ENCODE data around the gene DDA1. TPM values are rescaled to one million over a fixed set of nuclear protein-coding genes. Genes with fewer than 3 reads are reported as not detected.

Gene DDA1
- total and polyA plus RNA-seq, 10 of the 15 experiments (the other 5 are each of a cell fraction or from before 2014, with no cell fraction given) = 0.76 to 71.0 (median 39.4) TPM

DNA sequence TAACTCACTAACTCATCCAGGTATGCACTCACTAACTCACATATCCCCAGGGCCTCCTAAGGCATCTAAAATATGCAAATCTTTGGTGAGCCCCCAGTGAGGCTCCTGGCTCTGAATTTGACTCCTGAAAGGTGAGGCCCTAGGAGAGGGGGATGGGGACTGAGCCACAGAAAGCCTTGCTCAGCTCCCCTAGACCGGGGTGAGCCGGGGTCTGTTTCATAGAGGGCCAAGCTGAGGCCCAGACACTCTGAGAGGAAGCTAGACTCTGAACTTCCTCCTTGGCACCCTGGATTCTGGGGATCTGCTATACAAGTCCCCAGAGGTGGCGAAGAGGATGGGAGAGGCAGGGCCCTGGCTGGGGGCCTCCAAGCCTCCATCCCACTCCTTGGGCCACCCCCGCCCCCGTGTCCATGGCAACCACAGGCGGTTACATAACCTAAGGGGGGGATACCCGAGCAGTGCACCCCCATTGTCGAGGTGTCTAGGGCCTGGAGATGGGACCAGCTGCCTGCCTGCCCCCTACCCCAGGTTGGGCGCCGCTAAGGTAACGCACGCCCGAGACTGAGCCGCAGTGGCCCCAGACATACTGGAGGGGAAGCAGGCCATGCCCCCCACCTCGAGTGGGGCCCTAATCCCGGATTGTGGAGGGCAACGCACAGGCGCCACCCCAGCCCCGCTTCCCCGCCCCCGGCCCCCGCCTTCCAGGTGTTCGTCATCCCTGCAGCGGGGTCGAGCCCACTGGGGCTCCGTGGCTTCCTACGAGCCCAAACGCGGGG lies 6.8 kb upstream of the DDA1 start:
- Histone ChIP-seq H3K9ac (ENCODE audit: control insufficient read depth, insufficient read depth, low read length) (peak overlapping the region; percentile 73), H3K4me3 (peak overlapping the region; percentile 96), H4K20me1 (ENCODE audit: control insufficient read depth, insufficient read depth) (no peaks in the 10 kb centered on the region), H3K79me2 (ENCODE audit: control insufficient read depth, insufficient read depth, low read length) (peaks cover 11% of the 10 kb centered on the region), H3K36me3 (ENCODE audit: control insufficient read depth in 2 of 2, insufficient read depth in 2 of 2, low read length in 1 of 2) (no peaks in the 10 kb centered on the region), H3K9me3 (replicated peaks; ENCODE audit: control insufficient read depth, insufficient read depth, low read length) (no peaks in the 10 kb centered on the region; the same call in 2 of the 3 replicates), H3K4me2 (ENCODE audit: control insufficient read depth, insufficient read depth) (peak overlapping the region; percentile 97), H3K4me1 (ENCODE audit: control insufficient read depth, insufficient read depth, low read length) (peaks cover 16% of the 10 kb centered on the region), H2AFZ (ENCODE audit: control insufficient read depth, low read depth, low read length) (peak overlapping the region; percentile 70), H3K27me3 (replicated peaks in 1 of 2; ENCODE audit: control insufficient read depth in 2 of 2, insufficient read depth in 2 of 2, low read length in 1 of 2) (no peaks in the 10 kb centered on the region), H3K27ac (ENCODE audit: control insufficient read depth, insufficient read depth) (peak overlapping the region; percentile 69)
- ChIA-PET SMC1A (ENCODE audit: uncharacterized antibody, unreplicated experiment) (interaction anchor here (1.0 to 1.7 kb wide), 4 partner anchors 9 to 228 kb away, joined by 3 to 4 read pairs (median 3); partner anchors contain the start of gene BABAM1), POLR2A (interaction anchor here (1.3 to 2.9 kb wide), 2 partner anchors 33 to 103 kb away, joined by 5 to 12 read pairs; partner anchors contain the start of genes ANO8 and BST2), CTCF (interaction anchor here (0.6 to 5.0 kb wide), 2 partner anchors 9 to 86 kb away, joined by 3 to 43 read pairs; no protein-coding TSS in a partner anchor), RAD21 (ENCODE audit: unreplicated experiment) (interaction anchor here (0.7 to 1.1 kb wide), 5 partner anchors 8 to 86 kb away, joined by 3 to 7 read pairs (median 3); partner anchors contain the start of gene BABAM1)
- in situ Hi-C loops (cut with MboI) (no loop called here), intact Hi-C loops (cut with micrococcal nuclease; ENCODE audit: unreplicated experiment) (loop anchor here (10.0 kb wide), 1 partner anchor 408 kb away; no protein-coding TSS in a partner anchor)
- FAIRE-seq (no peak), ATAC-seq (no peak; the same call in 2 of the 3 replicates), DNase-seq (ENCODE audit: low read depth, low spot score) (no peak)
- no TSS peak for BruUV-seq (replicated peaks)
- TF ChIP-seq BMI1 (IDR thresholded peaks at IDR 0.05; ENCODE audit: borderline replicate concordance) = peak; percentile 33; the same call in 1 of the 2 replicates
- TF ChIP-seq EED (IDR thresholded peaks at IDR 0.05; ENCODE audit: low read depth) = no peak
- TF ChIP-seq EGR1 (IDR thresholded peaks at IDR 0.05; ENCODE audit: borderline replicate concordance in 1 of 2, low read depth in 2 of 2, low read length in 2 of 2) = peak in 1 of 2 experiments; percentile 27; a peak in 1 of 3 replicates
- no peak for TF ChIP-seq KDM1A (IDR thresholded peaks at IDR 0.05; ENCODE audit: borderline replicate concordance)
- WGBS (ENCODE audit: insufficient coverage, insufficient replicate concordance, low lambda C conversion rate, missing lambda C conversion rate) = 18% methylated on average over 23 of the region's 29 CpGs

Data from GM12878 (cell line).